ENCODE results near the gene C1RL. TPM values are rescaled to one million over a fixed set of nuclear protein-coding genes. Genes with fewer than 3 reads are reported as not detected.

The C1RL gene
- total and polyA plus RNA-seq, 2 donors (not counting 1 experiment from before 2014, with no cell fraction given), result 13.5 to 24.9 TPM

GRCh38 chr12:7142056-7142644, 33.1 kb upstream of the C1RL start:
- ChIA-PET POLR2A (interaction anchor here (0.6 to 0.7 kb wide), 2 partner anchors 51 to 364 kb away, joined by 4 to 6 read pairs; no protein-coding TSS in a partner anchor), CTCF (interaction anchor here (0.6 to 2.0 kb wide), 6 partner anchors 8 to 1775 kb away, joined by 3 to 8 read pairs (median 4); no protein-coding TSS in a partner anchor)
- Mint-ChIP-seq H3K4me3 (no peak overlapping the region), H3K4me1 (peaks cover 2% of the 10 kb centered on the region), H3K27ac (no peak overlapping the region), H3K27me3 (no peaks in the 10 kb centered on the region), H3K9me3 (ENCODE audit: insufficient read depth) (no peaks in the 10 kb centered on the region)
- intact Hi-C loops (cut with micrococcal nuclease), result no loop called here
- no peak overlapping the region for H2AFZ ChIP-seq (ENCODE audit: insufficient read depth, low read depth, low read length, poor library complexity, severe bottlenecking)
- no peak for TF ChIP-seq EZH2 (IDR thresholded peaks at IDR 0.05; ENCODE audit: borderline replicate concordance, insufficient read depth, low read depth, low read length, poor library complexity, severe bottlenecking)
- peak; percentile 63 for TF ChIP-seq CTCF (IDR thresholded peaks at IDR 0.05)
- no peak overlapping the region for H3K9ac ChIP-seq (ENCODE audit: low read length)
- H3K4me3 ChIP-seq (ENCODE audit: control extremely low read depth in 1 of 5, extremely low read depth in 1 of 5, insufficient read depth in 1 of 5, low read depth in 2 of 5, low read length in 4 of 5), result no peak overlapping the region
- no peak overlapping the region for H3K4me2 ChIP-seq (replicated peaks; ENCODE audit: low read depth, low read length, poor library complexity, severe bottlenecking)
- H3K79me2 ChIP-seq (ENCODE audit: control insufficient read depth, insufficient read depth, low read length), result no peaks in the 10 kb centered on the region
- H3K9me3 ChIP-seq (ENCODE audit: control extremely low read depth in 1 of 3, control insufficient read depth in 2 of 3, insufficient read depth in 1 of 3, low read length in 2 of 3), result no peaks in the 10 kb centered on the region
- no peaks in the 10 kb centered on the region for H3K4me1 ChIP-seq (ENCODE audit: control insufficient read depth in 2 of 2, insufficient read depth in 2 of 2, low read length in 2 of 2)
- no peak overlapping the region for H3K27ac ChIP-seq (ENCODE audit: low read length in 2 of 2)
- ATAC-seq (ENCODE audit: low read depth) (peak; percentile 69), DNase-seq (peak; percentile 52)
- peaks cover 1 to 23% of the 10 kb centered on the region in 2 experiments for H3K36me3 ChIP-seq (replicated peaks in 1 of 2; ENCODE audit: control extremely low read depth in 1 of 2, control insufficient read depth in 1 of 2, extremely low read depth in 1 of 2, insufficient read depth in 2 of 2, low read length in 1 of 2)
- H3K27me3 ChIP-seq (replicated peaks in 1 of 4; ENCODE audit: control extremely low read depth in 1 of 4, control insufficient read depth in 3 of 4, insufficient read depth in 4 of 4, low read length in 3 of 4), result no peaks in the 10 kb centered on the region
- WGBS (ENCODE audit: insufficient coverage), result 86% methylated on average over 4 of the region's 5 CpGs
- no peaks in the 10 kb centered on the region for H4K20me1 ChIP-seq (ENCODE audit: control insufficient read depth, insufficient read depth, low read length, poor library complexity, severe bottlenecking)

- Mint-ChIP-seq H3K4me3 (no peak overlapping the region), H3K9me3 (ENCODE audit: insufficient read depth) (no peaks in the 10 kb centered on the region), H3K27ac (no peak overlapping the region), H3K27me3 (no peaks in the 10 kb centered on the region), H3K4me1 (peaks cover 2% of the 10 kb centered on the region)
- intact Hi-C loops (cut with micrococcal nuclease), result no loop called here
- ATAC-seq (ENCODE audit: low read depth) (no peak), DNase-seq (no peak)
- Histone ChIP-seq H2AFZ (ENCODE audit: insufficient read depth, low read depth, low read length, poor library complexity, severe bottlenecking) (no peak overlapping the region), H3K9ac (ENCODE audit: low read length) (no peak overlapping the region), H3K4me2 (replicated peaks; ENCODE audit: low read depth, low read length, poor library complexity, severe bottlenecking) (no peak overlapping the region), H3K79me2 (ENCODE audit: control insufficient read depth, insufficient read depth, low read length) (no peaks in the 10 kb centered on the region), H3K27me3 (replicated peaks in 1 of 4; ENCODE audit: control extremely low read depth in 1 of 4, control insufficient read depth in 3 of 4, insufficient read depth in 4 of 4, low read length in 3 of 4) (no peaks in the 10 kb centered on the region), H4K20me1 (ENCODE audit: control insufficient read depth, insufficient read depth, low read length, poor library complexity, severe bottlenecking) (no peaks in the 10 kb centered on the region), H3K9me3 (ENCODE audit: control extremely low read depth in 1 of 3, control insufficient read depth in 2 of 3, insufficient read depth in 1 of 3, low read length in 2 of 3) (no peaks in the 10 kb centered on the region), H3K36me3 (replicated peaks in 1 of 2; ENCODE audit: control extremely low read depth in 1 of 2, control insufficient read depth in 1 of 2, extremely low read depth in 1 of 2, insufficient read depth in 2 of 2, low read length in 1 of 2) (peaks cover 0 to 26% of the 10 kb centered on the region in 2 experiments), H3K27ac (ENCODE audit: low read length in 2 of 2) (no peak overlapping the region), H3K4me3 (ENCODE audit: control extremely low read depth in 1 of 5, extremely low read depth in 1 of 5, insufficient read depth in 1 of 5, low read depth in 2 of 5, low read length in 4 of 5) (no peak overlapping the region), H3K4me1 (ENCODE audit: control insufficient read depth in 2 of 2, insufficient read depth in 2 of 2, low read length in 2 of 2) (no peaks in the 10 kb centered on the region)
- 97% methylated on average over 4 of the region's 7 CpGs for WGBS (ENCODE audit: insufficient coverage)
- CTCF ChIA-PET, result interaction anchor here (0.6 to 2.0 kb wide), 6 partner anchors 9 to 1776 kb away, joined by 3 to 8 read pairs (median 4); partner anchors contain the start of gene C1RL
- POLR2A ChIA-PET, result interaction anchor here (0.7 kb wide), 1 partner anchor 50 kb away, joined by 4 read pairs; no protein-coding TSS in a partner anchor
- TF ChIP-seq EZH2 (IDR thresholded peaks at IDR 0.05; ENCODE audit: borderline replicate concordance, insufficient read depth, low read depth, low read length, poor library complexity, severe bottlenecking) (no peak), CTCF (IDR thresholded peaks at IDR 0.05) (no peak)
These were observed 32.5 kb upstream of the C1RL start for GRCh38 chr12:7141351-7142005.

All from B cell (primary cell).